A673 (cell line): Measurements from ENCODE around the gene MX2. TPM values are rescaled to one million over a fixed set of nuclear protein-coding genes. Genes with fewer than 3 reads are reported as not detected.
A peak's percentile ranks its signal among the peaks of the same experiment; 100 is the strongest.
"Not testable (repeated sequence)": the region's sequence is repeated elsewhere in the genome, so short reads cannot be mapped to it uniquely, and the experiment has no call there.

Experiments
- Bru-seq: library from RNA; stranded (reverse); fragments of 400-500 nt; gene quantifications from one replicate; lab custom pipeline; 2021; lab: Mats Ljungman, UMichigan
- BruChase-seq, 2 experiments: library from RNA; stranded (reverse); fragments of 400-500 nt; gene quantifications; one replicate each; lab custom pipeline; 2021; lab: Mats Ljungman, UMichigan
- BruUV-seq: library from RNA; stranded (reverse); fragments of 400-500 nt; replicated peaks from 2 replicates; lab custom pipeline; 2021; lab: Mats Ljungman, UMichigan
- CTCF ChIA-PET: fragments of 300-600 bp; sonication (Branson Sonifier 250); formaldehyde crosslinking; loops from one replicate; lab custom pipeline; 2022; ENCODE audit warnings: antibody characterized with exemption; lab: Charles Lee
- POLR2A ChIA-PET: fragments of 300-600 bp; sonication (Branson Sonifier 250); formaldehyde crosslinking; loops from one replicate; lab custom pipeline; 2022; ENCODE audit warnings: antibody characterized with exemption; ENCODE audit not compliant: low non-redundant PET; lab: Charles Lee
- DNase-seq: peaks from one replicate; pipeline ENCODE4 v3.0.0-alpha.2; 2015; ENCODE audit warnings: low spot score
- H3K27ac ChIP-seq: fragments of 200-600 bp; sonication (generic); 2 replicates; pipeline ENCODE4 v1.5.1; 2016; ENCODE audit warnings: mixed run types, low read depth, mild to moderate bottlenecking, mixed read lengths, antibody characterized with exemption, low read length; ENCODE audit not compliant: poor library complexity, severe bottlenecking
- H3K27me3 ChIP-seq: fragments of 200-600 bp; sonication (generic); replicated peaks from 2 replicates; pipeline ENCODE4 v1.6.1; 2017; ENCODE audit warnings: mixed run types, low read depth, mild to moderate bottlenecking, mixed read lengths, antibody characterized with exemption, low read length; ENCODE audit not compliant: insufficient read depth, poor library complexity
- H3K36me3 ChIP-seq: fragments of 200-600 bp; sonication (generic); 2 replicates; pipeline ENCODE4 v1.6.1; 2016; ENCODE audit warnings: mixed run types, mild to moderate bottlenecking, mixed read lengths, antibody characterized with exemption, low read length; ENCODE audit not compliant: insufficient read depth, poor library complexity, severe bottlenecking
- H3K4me1 ChIP-seq: fragments of 200-600 bp; sonication (generic); 2 replicates; pipeline ENCODE4 v1.6.1; 2017; ENCODE audit warnings: mixed run types, mild to moderate bottlenecking, mixed read lengths, antibody characterized with exemption, low read length; ENCODE audit not compliant: insufficient read depth, poor library complexity, severe bottlenecking
- H3K4me3 ChIP-seq: fragments of 200-600 bp; sonication (generic); 2 replicates; pipeline ENCODE4 v1.5.1; 2016; ENCODE audit warnings: low read depth, mixed run types, mild to moderate bottlenecking, mixed read lengths, low read length; ENCODE audit not compliant: poor library complexity, severe bottlenecking
- H3K9me3 ChIP-seq: fragments of 200-600 bp; sonication (generic); 2 replicates; pipeline ENCODE4 v1.6.1; 2016; ENCODE audit warnings: mixed run types, low read depth, mild to moderate bottlenecking, mixed read lengths, antibody characterized with exemption, low read length; ENCODE audit not compliant: poor library complexity, severe bottlenecking
- EZH2 ChIP-seq: fragments of 200-600 bp; sonication (generic); IDR thresholded peaks from 2 replicates; pipeline ENCODE4 v1.6.1; 2017; ENCODE audit warnings: borderline replicate concordance, low read depth, mild to moderate bottlenecking, mixed read lengths, antibody characterized with exemption, low read length; ENCODE audit not compliant: poor library complexity, severe bottlenecking
- intact Hi-C: fragments of 100-400 bp; cut with micrococcal nuclease; formaldehyde crosslinking; loops from one replicate; pipeline ENCODE4 v1.10.0; 2022; ENCODE audit not compliant: unreplicated experiment
- long read RNA-seq: library from polyadenylated mRNA; stranded (forward); transcript quantifications from one replicate; pipeline ENCODE4 v2.0.0, GENCODE V29; 2022
- total RNA-seq: library from RNA; stranded (reverse); gene quantifications from 2 replicates; pipeline ENCODE4 v1.2.3, GENCODE V29; 2021
- TF ChIP-seq, protein P1 (sequence below): fragments of 300-800, 200-600 bp; sonication (generic); conservative IDR thresholded peaks from 2 replicates; pipeline ENCODE4 v1.5.1; 2017; ENCODE audit warnings: low read depth, mild to moderate bottlenecking, antibody characterized with exemption, low read length, moderate library complexity, mixed read lengths

MX2 gene, protein sequence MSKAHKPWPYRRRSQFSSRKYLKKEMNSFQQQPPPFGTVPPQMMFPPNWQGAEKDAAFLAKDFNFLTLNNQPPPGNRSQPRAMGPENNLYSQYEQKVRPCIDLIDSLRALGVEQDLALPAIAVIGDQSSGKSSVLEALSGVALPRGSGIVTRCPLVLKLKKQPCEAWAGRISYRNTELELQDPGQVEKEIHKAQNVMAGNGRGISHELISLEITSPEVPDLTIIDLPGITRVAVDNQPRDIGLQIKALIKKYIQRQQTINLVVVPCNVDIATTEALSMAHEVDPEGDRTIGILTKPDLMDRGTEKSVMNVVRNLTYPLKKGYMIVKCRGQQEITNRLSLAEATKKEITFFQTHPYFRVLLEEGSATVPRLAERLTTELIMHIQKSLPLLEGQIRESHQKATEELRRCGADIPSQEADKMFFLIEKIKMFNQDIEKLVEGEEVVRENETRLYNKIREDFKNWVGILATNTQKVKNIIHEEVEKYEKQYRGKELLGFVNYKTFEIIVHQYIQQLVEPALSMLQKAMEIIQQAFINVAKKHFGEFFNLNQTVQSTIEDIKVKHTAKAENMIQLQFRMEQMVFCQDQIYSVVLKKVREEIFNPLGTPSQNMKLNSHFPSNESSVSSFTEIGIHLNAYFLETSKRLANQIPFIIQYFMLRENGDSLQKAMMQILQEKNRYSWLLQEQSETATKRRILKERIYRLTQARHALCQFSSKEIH
- total RNA-seq = not detected in 2 replicates
- Bru-seq, nascent RNA = percentile 2 among the genes with signal in this experiment
- BruChase-seq, experiment 1, labeled RNA remaining after a 2-hour chase = percentile 7 among the genes with signal in this experiment
- BruChase-seq, experiment 2, labeled RNA remaining after a 6-hour chase = percentile 4 among the genes with signal in this experiment
- long read RNA-seq, partial matches to known transcripts = 1 of 1 reads
- long read RNA-seq, other reads (novel, unspliced or antisense) = 0 of 1 reads

DNA sequence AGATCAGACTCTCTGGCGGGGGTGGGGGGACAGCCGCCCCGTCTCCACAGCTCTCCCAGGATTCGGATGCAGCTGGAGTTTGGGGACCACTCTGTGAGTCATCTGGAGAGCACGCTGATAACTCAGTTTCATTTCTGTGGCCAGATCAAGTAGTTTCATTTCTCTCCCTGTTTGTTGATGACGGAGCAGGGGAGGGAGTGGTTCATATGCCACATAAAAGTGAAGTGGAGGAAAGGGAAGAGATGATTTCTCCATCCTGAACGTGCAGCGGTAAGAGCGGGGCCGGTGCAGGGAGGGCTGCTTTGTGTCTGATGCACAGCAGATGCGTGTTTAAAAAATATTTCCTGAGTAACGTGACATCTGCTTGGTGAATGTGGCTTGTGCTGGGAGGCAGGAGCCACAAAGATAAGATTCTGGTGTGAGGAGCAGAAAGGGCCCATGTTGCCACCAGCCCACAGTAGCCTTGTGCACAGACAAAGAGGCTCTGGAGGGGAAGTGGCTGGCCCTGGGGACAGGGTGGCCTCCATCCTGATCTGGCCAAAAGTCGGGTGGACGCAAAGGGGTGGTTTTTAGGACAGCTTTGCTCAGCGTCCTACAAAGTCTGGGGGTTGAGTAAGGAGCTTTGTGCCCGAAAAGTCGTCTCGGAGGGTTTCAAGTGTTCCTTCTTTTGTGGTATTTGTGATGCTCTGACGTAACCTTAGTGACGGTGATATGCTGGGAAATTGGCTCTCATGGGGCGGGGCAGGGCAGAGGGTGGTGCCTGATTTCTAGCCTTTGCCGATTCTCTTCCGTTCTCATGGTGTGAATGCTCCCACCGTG, at the start of gene MX2:
TSS of gene MX2 (plus strand) at position 242 of the 819 bp plus-strand sequence. CDS start 14,880 bp downstream, outside the sequence.
- DNase-seq = no peak
- H3K4me1 ChIP-seq = no peaks in the 10 kb centered on the region
- intact Hi-C loops = no loop called here
- H3K27me3 ChIP-seq = peaks cover 5% of the 10 kb centered on the region
- H3K9me3 ChIP-seq = no peaks in the 10 kb centered on the region
- no peak within 1 kb of the TSS for H3K27ac ChIP-seq
- H3K4me3 ChIP-seq = no peak within 1 kb of the TSS
- CTCF ChIA-PET = no interaction called here
- BruUV-seq = no TSS peak
- no peak for TF ChIP-seq EZH2
- TF ChIP-seq, protein P1, sequence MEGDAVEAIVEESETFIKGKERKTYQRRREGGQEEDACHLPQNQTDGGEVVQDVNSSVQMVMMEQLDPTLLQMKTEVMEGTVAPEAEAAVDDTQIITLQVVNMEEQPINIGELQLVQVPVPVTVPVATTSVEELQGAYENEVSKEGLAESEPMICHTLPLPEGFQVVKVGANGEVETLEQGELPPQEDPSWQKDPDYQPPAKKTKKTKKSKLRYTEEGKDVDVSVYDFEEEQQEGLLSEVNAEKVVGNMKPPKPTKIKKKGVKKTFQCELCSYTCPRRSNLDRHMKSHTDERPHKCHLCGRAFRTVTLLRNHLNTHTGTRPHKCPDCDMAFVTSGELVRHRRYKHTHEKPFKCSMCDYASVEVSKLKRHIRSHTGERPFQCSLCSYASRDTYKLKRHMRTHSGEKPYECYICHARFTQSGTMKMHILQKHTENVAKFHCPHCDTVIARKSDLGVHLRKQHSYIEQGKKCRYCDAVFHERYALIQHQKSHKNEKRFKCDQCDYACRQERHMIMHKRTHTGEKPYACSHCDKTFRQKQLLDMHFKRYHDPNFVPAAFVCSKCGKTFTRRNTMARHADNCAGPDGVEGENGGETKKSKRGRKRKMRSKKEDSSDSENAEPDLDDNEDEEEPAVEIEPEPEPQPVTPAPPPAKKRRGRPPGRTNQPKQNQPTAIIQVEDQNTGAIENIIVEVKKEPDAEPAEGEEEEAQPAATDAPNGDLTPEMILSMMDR = no peak
- POLR2A ChIA-PET = no interaction called here
- no peaks in the 10 kb centered on the region for H3K36me3 ChIP-seq

DNA sequence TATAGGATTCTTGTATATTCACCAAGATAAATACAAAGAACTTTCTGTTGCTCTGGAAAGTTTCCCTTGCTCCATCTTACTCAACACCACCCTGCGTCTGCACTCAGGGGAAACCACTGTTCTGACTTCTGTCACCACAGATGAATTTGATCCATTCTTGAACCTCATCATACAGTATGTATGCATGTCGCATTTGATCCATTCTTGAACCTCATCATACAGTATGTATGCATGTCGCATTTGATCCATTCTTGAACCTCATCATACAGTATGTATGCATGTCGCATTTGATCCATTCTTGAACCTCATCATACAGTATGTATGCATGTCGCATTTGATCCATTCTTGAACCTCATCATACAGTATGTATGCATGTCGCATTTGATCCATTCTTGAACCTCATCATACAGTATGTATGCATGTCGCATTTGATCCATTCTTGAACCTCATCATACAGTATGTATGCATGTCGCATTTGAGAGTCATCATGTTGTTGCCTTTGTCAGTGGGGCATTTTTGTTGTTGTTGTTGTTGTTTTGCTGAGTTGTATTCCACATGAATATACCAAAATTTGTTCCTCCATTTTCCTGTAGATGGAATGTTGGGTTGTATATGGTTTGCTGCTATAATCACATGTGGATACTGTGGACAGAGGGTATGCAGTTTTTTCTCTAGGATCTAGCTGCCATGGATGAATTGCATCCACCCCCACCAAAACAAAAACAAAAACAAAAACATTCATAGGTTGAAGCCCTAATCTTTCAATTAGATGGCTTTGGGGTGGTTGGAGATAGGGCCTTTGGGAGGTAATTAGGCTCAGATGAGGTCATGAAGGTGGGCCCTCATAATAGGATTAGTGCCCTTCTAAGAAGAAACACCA, 48.3 kb upstream of the MX2 start:
- DNase-seq, BruUV-seq, POLR2A ChIA-PET, H3K9me3 ChIP-seq, H3K4me3 ChIP-seq, H3K36me3 ChIP-seq, CTCF ChIA-PET, H3K27ac ChIP-seq, intact Hi-C loops, H3K4me1 ChIP-seq: not testable (repeated sequence)
- peaks cover 26% of the 10 kb centered on the region for H3K27me3 ChIP-seq

DNA sequence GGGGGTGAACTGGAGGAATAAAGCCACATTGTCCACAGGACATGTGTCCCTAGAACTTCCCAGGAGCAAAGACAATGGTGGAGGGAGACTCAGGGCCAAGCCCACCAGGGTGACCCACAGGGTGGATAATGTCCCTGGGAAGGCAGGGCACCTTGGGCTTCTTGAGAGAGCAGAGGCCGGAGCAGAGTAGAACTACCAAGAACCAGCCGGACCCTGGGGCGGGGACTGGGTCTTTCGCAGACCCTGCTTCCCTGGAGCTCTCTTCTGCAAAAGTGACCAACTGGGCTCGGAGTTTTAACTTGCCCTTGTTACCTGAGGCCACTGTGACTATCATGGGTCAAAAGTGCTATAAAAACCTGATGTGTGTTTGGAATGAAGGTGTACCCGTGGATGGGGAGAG, 46.1 kb upstream of the MX2 start:
- Histone ChIP-seq H3K27ac (no peak overlapping the region), H3K4me1 (no peaks in the 10 kb centered on the region), H3K36me3 (no peaks in the 10 kb centered on the region), H3K9me3 (no peaks in the 10 kb centered on the region), H3K27me3 (peaks cover 26% of the 10 kb centered on the region), H3K4me3 (no peak overlapping the region)
- no peak for DNase-seq
- no TSS peak for BruUV-seq
- ChIA-PET CTCF (no interaction called here), POLR2A (no interaction called here)
- intact Hi-C loops = no loop called here
- TF ChIP-seq, protein P1 = no peak
- TF ChIP-seq EZH2 = no peak
